Gastrocnemius medialis (tissue), 4 donors: ENCODE data around the gene SSC5D.

Source experiments
- CTCF ChIP-seq, 5 experiments: fragments of 450-650 bp in 3 of 5; fragments of 200-600 bp in 2 of 5; sonication (generic) in 2 of 5; IDR thresholded peaks in 4 of 5; conservative IDR thresholded peaks in 1 of 5; 1 replicate in 4 of 5; 2 replicates in 1 of 5; pipeline ENCODE4 v1.5.1; 2016 to 2019; ENCODE audit warnings: antibody characterized with exemption in 5 of 5, mild to moderate bottlenecking in 3 of 5, moderate library complexity in 3 of 5
- POLR2A ChIP-seq, 2 donors: fragments of 450-650 bp; IDR thresholded peaks; one replicate each; pipeline ENCODE4 v1.6.1; 2017; ENCODE audit warnings: antibody characterized with exemption in 2 of 2, mild to moderate bottlenecking in 2 of 2, moderate library complexity in 2 of 2

- TF ChIP-seq CTCF (IDR thresholded peaks at IDR 0.05 in 4 of 5, conservative IDR thresholded peaks at IDR 0.05 in 1 of 5) (no peak), POLR2A (IDR thresholded peaks at IDR 0.05) (no peak)
Observed at GRCh38 chr19:55451965-55452748, 36.1 kb upstream of the SSC5D start.
